ENCODE measurements around the gene MAGEA9.
"Not testable (repeated sequence)": the region's sequence is repeated elsewhere in the genome, so short reads cannot be mapped to it uniquely, and the experiment has no call there.

The MAGEA9 gene, protein sequence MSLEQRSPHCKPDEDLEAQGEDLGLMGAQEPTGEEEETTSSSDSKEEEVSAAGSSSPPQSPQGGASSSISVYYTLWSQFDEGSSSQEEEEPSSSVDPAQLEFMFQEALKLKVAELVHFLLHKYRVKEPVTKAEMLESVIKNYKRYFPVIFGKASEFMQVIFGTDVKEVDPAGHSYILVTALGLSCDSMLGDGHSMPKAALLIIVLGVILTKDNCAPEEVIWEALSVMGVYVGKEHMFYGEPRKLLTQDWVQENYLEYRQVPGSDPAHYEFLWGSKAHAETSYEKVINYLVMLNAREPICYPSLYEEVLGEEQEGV

DNA sequence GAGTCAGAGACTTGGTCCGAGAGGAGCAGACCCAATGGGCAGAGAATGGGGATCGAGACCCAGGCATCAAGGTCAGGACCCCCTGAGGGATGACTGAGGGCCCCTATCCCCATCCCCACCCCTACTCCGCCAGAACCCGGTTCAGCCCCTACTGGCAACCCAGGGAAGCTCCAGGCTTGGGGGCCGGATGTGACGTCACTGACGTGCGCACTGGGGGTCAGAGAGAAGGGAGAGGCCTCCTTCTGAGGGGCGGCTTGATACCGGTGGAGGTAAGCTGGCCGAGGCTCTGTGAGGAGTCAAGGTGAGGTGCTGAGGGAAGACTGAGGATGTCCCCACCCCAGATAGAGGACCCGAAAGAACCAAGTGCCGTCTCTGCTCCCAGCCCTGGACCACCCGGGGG, at the start of gene MAGEA9:
Gene MAGEA9 (plus strand): TSS at position 204 of the 400 bp plus-strand sequence. CDS start 4,281 bp downstream, outside the sequence.
- not testable (repeated sequence) for DNase-seq

DNA sequence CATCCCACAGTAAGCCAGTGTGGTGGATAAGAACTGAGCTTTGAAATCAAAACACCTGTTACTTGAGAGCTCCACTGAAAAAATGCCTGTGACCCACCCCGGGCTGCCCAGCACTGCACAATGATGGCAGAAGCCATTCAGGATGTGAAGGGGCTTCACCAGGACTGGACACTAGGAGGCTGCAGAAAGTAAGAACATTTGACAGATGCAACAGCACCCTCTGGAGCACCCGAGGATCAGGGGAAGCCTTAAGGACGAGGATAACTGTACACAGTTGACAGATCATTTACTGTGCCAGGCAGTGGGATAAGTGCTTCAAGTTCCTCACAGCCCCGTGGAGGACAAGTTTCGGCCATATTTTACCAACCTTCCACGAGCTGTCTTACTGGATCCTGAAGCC, 39.5 kb upstream of the MAGEA9 start:
- not testable (repeated sequence) for DNase-seq

DNA sequence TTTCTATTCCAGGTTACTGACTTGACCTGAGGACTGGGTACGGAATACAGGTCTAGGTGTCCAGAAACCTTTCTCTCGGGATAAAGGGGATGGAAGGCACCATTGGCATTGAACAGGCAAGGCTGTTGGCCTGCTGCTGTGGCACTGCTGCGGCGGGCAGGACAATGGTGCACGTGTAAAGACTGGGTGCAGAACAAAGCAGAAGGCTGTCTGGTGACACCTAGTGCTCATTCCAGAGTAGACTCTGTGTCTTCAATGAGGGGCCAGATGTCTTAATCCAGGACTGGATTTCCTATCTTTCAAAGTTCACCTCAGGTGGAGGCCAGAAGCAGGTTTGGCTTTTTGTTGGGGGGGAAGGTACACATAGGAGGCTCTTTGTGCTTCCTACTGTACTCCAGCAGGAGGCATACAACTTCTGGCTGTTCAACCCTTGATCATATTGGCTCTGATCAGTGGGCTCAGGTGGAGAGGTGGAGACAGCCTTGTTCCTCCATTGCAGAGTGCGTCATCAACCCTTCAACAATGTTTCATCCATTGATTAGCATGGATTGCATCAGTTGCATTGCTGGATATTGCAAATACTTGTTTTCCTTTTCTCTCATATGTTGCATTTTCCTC, 35.2 kb upstream of the MAGEA9 start:
- DNase-seq, result not testable (repeated sequence)

DNA sequence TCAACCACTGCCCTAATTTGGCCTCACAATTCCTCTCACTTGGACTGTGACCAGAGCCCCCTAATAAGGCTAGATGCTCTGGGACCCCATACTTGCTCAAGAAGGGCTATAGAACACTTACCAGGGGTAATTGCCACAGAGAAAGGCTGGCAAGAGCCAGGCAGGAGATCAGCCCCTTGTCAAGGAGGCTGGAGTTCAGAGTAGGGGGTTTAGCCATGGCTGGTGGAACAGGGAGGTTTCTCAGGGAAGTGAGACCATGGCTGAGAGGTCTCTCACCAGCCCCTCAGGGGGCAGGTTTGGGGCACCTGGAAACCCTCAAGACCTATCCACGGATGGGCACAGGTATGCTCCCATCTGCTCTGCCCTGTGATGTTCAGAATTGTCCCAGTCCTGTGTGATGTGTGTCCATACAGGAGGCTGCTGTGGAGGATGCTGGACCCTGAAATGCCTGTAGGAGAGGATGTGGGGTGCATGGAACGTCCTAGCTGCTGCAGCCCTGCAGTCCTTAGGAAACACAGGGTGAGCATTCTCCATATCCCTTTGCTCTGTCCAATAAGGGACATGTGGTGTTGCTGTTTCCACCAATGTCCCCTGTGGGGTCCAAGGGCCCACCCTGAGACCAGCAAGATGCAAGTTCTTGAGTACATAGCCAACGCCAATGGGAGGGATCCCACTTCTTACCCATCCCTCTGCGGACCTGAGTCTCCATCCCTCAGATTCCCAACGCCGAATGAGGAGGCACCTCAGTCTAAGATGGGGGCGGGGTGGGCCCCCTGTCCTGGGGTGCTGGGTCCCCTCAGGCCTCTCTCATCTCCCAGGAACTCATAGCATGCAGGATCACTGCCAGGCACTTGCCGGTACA, 24.3 kb upstream of the MAGEA9 start:
- no peak for DNase-seq

DNA sequence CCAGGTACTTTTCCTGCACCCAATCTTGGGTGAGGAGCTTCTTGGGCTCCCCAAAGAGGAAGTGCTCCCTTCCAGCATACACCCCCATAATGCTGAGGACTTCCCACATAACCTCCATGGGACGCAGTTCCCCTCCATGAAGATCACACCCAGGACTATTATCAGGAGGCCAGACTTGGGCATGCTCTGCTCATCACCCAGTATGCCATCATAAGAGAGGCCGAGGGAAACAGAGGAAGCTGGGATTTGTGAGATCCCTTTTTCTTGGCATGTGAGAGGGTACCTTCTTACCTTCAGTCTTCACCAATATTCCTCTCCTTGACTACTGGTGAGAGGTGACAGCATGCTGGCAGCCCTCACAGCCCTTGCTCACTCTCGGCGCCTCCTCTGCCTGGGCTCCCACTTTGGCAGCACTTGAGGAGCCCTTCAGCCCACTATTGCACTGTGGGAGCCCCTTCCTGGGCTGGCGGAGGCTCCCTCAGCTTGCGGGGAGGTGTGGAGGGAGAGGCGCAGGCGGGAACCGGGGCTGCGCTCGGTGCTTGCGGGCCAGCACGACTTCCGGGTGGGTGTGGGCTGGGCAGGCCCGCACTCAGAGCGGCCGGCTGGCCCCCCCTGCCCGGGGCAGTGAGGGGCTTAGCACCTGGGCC, 23.5 kb upstream of the MAGEA9 start:
- DNase-seq, result no peak

DNA sequence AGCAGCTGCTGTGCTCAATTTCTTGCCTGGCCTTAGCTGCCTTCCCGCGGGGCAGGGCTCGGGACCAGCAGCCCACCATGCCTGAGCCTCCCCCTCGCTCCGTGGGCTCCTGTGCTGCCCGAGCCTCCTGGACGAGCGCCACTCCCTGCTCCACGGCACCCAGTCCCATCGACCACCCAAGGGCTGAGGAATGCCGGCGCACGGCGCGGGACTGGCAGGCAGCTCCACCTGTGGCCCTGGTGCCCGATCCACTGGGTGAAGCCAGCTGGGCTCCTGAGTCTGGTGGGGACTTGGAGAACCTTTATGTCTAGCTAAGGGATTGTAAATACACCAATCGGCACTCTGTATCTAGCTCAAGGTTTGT, 23.0 kb upstream of the MAGEA9 start:
- DNase-seq, result not testable (repeated sequence)

DNA sequence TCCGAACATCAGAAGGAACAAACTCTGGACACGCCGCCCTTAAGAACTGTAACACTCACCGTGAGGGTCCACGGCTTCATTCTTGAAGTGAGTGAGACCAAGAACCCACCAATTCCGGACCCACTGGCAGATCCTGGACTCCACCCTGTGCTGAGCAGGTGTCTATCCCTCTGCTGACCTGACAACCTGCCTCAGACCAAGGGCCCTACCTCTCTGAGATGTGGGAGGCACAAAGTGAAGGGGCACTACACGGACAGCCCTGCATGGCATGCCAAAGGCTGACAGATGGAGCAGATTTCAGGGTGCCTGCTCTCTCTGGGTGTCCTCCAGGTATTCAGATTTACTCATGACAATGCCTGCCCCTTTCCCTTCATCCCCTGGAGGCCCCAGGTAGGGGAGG, 21.9 kb upstream of the MAGEA9 start:
- no peak for DNase-seq

DNA sequence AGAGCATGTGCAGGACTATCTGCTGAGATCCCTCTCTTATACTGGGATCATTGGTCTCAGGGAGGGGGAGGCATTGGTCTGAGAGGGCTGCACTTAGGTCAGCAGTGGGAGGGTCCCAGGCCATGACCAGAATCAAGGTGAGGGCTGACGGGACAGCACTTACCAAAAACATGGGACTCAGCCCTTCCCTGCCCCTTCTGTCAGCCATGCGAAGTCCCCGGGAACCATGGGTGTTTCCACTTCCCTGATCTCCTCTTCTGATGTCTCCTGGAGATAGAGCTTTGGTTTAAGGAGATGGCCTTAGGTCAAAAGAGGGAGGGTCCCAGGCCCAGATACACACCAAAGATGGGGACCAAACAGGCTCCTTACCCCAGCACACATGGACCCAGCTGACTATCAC, 20.8 kb upstream of the MAGEA9 start:
- DNase-seq, result no peak

DNA sequence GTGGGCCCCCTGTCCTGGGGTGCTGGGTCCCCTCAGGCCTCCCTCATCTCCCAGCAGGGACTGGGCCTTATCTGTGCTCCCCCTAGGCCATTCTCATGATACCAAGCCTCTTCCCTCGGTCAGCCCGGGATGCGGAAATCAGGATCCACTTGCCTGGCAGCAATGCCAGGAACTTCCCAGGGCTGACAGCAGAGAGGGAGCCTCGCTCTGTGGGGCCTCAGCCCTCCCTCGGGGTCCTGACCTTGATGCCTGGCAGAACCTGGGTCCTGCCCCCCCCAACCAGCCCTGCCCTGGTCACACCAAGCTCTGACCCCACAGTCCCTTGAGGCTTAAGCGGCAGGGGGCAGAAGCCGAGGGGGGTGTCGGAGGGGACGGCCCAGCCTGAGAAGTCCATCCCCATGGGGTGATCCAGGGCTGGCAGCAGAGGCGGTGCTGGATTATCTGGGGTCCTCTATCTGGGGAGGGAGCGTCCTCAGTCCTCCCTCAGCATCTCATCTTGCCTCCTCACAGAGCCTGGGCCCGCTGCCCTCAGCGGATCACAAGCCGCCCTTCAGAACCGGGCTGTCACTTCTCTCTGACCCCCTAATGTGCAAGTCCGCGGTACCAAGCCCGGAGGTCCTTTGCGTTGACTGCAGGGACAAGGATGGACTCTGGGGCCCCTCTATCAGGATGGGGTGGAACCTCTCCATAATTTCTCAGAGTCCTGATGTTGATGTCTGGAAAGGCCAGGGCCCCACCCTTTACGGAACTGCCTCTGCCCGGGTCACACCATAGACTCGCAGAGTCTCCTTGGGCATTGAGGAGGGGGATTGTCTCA, 19.7 kb upstream of the MAGEA9 start:
- DNase-seq, result not testable (repeated sequence)

DNA sequence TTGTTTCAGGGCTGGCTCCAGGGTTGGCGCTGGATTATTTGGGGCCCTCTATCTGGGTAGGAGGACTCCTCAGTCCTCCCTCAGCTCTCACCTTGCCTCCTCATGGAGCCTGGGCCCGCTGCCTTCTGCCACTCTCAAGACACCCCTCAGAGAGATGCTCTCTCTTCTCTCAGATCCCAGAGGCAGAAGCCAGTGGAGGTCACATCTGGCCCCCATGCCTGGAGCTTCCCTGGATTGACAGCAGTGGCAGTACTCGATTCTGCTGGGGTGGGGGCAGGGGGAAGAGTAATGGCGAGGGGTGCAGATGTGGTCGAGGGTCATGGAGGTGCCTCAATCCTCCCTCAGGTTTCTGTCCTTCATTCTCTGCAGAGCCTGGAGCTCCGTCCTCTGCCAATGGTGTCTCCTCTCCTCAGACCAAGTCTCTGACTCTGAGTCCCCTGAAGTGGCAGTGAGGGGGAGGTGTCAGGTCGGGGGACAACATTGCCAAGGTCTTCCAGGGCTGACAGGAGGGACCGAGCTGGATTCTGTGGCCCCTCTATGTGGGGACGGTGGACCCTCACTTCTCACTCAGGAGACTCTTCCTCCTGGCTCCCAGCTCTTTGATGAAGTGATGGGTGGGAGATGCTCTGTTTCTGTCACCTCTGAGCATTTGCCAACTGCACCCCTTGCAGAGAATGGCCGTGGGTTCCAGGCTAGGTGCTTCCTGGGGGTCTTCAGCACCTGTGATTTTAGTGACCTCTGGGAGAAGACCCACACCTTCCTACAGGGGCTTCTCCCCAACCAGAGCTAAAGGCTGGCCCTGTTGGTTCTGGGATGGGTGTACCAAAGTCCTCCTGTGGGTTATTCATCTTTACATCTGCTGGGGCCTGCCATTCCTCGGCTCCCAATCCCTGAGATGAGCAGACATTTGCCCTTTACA, 18.8 kb upstream of the MAGEA9 start:
- no peak for DNase-seq

DNA sequence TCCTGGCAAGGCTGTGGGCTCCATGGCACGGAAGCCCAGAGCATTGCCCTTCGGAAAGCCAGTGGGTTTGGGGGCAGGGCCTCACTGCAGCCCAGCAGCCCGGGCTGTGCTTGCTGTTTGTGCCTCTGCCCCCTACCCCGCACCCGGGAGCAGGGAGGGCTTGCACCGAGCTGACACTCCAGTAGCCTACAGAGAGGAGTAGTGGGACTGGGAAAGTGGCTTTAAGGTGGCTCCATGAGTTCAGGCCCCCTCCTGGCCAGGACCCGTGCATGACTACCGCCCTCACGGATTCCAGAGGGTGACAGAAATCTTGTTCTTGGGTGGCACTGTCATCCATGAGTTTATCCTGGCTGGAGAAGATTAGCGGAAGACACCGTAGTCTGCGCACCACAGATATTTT, 11.4 kb upstream of the MAGEA9 start:
- DNase-seq, result not testable (repeated sequence)

DNA sequence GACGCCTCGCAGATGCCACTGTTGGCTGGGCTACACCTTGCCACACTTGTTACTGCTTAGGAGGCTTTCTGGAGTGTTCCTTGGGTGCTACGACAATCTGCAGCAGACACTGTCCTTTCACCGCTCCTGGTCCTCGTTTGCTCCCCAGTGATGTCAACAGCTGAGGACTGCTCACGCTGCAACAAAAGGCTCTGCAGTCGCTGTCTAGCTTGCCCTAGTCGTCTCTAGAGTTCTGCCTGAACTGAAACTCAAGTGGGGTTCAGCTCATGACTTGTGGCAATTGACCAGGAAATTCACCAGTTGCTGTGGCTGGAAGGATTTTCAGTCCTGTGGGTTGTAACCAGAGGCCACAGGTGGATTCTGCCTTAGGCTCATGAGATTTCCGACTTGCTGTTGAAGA, 8.7 kb upstream of the MAGEA9 start:
- not testable (repeated sequence) for DNase-seq

DNA sequence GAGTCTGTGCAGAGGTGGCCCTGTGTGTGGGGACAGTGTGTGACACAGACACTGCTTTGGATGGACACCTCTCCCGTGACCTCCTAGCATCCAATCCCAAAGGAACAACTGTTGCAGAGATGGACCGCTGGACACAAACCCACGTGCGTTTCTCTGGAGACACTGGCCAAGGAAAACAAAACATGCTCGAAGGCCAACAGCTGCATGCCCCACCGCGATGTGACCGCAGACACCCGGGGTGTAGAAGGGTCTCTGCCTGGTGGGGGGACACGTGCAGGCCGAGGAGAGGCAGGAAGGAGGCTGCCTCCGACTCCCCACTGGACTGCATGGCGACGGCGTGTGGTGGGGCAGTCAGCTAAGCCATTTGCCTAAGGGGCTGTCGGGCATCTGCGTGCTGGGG, 8.0 kb upstream of the MAGEA9 start, which contains the start of gene HSFX1:
Gene HSFX1 (plus strand): TSS at position 301 of the 400 bp plus-strand sequence. CDS start 614 bp downstream, outside the sequence.
- DNase-seq, result not testable (repeated sequence)

DNA sequence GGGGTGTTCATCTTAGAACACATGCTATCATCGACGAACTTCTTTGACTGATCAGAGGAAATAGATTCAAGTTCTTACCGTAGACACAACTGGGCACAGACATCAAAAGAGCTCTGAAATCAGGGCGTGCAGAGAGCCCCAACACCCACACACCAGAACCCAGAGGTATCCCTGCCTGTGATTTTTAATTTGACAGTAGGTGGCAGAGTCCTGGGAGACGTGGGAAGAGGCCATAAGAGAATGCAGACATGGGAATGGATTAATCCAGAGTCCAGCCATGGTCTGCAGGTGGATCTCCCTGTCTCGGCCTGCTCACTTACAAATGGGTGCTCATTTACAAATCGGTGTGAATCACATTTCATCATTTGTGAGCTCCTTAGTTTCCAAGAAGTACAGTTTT, 3.7 kb upstream of the MAGEA9 start:
- DNase-seq, result not testable (repeated sequence)

DNA sequence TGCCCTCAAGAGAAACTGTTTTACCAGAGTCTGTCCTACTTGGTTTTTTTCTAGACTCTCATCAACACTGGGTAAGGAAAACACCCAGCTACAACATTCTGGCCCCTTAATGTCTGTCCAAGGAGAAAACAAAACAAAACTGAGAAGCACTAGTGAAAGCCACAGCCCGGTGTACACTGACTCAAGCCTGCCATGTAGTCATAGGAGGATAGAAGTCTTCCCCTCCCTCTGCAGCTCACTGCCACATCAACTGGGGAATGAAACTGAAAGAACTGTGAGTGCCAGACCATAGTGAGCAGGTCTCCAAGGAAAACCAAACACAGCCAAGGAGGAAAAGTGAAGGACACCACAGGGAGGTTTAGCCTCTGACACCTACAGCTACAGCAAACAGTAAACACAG, 13.8 kb downstream of the MAGEA9 start:
- not testable (repeated sequence) for DNase-seq

DNA sequence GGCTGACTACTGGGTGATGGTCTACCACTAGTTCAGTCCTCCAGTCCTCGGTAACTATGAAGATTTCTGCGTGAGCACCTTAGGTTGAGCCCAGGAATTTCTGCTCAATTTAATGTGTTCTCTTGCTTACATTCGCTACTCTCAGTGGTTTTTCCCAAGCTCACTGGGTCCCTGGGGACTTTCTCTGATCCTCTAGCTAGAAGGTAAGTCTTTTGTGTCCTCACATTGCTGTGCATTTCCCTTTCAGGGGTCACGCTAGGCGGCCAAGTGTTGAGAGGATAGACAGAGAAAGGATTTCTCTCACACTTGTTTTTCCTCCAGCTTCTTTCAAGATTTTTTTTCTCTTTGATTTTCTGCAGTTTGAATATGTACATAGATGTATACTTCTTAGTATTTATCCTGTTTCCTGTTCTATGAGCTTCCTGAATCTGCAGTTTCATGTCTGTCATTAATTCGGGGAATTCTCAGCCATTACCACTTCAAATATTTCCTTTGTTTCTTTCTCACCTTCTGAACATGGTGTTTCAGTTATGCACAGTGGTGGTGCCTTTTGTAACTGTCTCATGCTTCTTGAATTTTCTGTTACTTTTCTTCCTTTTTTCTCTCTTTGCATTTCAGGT, 17.5 kb downstream of the MAGEA9 start:
- no peak for DNase-seq

DNA sequence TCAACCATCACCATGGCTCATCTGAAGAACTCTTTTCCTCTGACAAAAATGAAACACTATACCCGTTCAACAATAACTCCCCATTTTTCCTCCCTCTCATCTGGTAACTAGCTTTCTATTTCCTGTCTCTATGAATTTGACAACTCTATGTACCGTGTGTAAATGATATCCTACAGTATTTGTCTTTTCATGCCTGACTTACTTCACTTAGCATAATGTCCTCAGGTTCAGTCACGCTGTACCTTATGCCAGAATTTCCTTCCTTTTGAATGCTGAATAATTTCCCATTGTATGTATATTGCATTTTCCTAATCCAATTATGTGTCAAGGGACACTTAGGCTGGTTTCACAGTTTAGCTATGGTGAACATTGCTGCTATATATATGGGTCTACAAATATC, 18.2 kb downstream of the MAGEA9 start:
- no peak for DNase-seq

DNA sequence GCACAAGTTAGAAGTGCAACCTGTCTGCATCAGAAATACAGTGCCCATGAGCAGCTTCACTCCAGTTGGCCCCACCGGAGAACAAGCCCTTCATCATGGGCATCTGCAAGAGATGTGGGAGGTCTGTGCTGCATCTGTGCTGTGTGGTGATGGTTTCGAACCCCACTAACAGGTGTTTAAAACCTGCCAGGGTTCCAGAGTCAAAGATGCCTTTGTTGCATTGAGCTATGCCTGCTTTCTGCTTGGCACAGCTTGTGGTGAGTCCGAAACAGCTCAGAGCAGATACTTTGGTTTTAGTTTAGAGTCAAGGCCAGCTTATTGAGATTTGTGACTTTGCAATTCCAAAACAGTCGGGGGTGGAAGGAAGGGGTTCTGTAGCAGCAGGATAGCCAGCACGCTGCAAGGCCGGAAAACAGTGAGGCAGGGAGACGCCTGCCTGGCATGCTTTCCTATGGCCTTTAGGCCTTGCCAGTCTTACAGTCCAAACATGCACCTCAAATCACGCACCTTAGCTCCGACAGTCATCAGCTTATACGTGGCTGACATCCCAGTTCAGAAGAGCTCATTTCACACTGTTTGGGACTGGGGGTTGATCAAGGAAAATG, 21.8 kb downstream of the MAGEA9 start:
- DNase-seq, result no peak

DNA sequence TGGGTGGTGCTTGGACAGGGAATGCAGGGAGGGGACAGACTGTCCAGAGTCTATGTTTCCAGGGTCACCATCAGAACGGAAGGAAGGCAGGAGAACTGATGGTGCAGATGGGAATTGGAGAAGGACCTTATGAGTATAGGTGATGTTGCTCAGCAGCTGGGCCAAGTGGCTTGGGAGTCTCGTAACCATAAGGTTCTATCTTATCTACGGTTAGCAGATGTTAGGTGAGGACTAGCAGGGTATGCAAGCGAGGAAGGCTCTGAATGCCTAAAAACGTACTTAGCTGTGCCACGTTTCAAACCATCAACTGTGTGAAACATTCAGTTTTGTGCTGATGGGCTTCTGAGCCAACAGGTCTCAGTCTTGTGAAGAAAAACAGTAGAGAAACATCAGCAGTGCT, 22.4 kb downstream of the MAGEA9 start:
- DNase-seq, result peak; percentile 4

All from hematopoietic multipotent progenitor cell treated with erythropoietin and hydrocortisone succinate and interleukin-3 and kit ligand, for 4 days (in vitro differentiated cells).